ENCODE measurements around the gene TSHZ3.

- TF ChIP-seq CTCF (IDR thresholded peaks at IDR 0.05 in 2 of 3, conservative IDR thresholded peaks at IDR 0.05 in 1 of 3; ENCODE audit: borderline replicate concordance in 1 of 3, insufficient read depth in 1 of 3, low read depth in 2 of 3, low read length in 2 of 3) = no peak
- no peak for TF ChIP-seq POLR2AphosphoS5 (IDR thresholded peaks at IDR 0.05; ENCODE audit: low read depth, low read length)
- TF ChIP-seq EZH2 (IDR thresholded peaks at IDR 0.05) = no peak
- TF ChIP-seq POLR2A (IDR thresholded peaks at IDR 0.05; ENCODE audit: borderline replicate concordance, extremely low read depth, insufficient read depth, insufficient read length) = no peak
Observed at GRCh38 chr19:31313291-31314030, 35.8 kb downstream of the TSHZ3 start.

All from HCT116 (cell line).